IPS-11a (cell line): ENCODE measurements around the gene SCAPER.

ENCODE experiments used
- H3K4me3 ChIP-seq: one replicate; pipeline ENCODE4 v1.5.1; 2013; ENCODE audit warnings: low read depth, low read length, control low read depth

The SCAPER gene

DNA sequence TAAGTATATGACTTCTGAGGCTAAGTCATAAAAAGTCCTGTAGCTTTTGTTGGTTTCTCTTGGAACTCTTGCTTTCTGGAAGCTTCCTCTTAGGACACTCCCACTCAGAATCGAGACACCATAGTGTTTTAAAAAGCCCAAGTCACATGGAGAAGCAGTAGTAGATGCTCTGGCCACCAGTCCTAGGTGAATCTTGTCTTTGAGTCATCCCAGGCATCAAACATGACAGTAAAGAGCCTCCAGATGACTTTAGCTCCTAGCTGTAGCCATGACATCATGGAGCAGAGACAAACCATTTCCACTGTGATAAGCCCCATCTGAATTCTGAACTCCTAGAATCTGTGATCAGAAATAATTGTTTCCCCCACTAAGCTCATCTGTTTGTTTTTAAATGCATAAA is 526.4 kb downstream of the SCAPER start:
- H3K4me3 ChIP-seq = no peak overlapping the region

DNA sequence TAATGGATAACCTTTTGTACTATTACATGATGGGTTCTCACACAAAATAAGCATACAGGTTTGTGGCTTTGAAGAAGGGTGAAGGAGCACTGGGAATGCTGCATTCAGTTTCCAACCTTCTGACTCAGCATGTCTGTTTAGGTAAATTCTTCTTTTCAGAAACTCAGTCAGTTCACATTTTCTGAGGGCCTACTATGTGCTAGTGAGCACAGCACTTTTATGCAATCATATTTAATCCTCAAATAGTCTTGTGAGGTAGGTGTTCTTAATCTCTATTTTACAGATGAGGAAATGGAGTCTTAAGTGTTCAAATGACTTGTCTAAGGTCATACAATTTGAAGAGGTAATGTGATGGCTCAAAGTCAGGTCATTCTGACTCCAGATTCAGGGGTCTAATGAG is 527.4 kb downstream of the SCAPER start:
- H3K4me3 ChIP-seq = no peak overlapping the region

DNA sequence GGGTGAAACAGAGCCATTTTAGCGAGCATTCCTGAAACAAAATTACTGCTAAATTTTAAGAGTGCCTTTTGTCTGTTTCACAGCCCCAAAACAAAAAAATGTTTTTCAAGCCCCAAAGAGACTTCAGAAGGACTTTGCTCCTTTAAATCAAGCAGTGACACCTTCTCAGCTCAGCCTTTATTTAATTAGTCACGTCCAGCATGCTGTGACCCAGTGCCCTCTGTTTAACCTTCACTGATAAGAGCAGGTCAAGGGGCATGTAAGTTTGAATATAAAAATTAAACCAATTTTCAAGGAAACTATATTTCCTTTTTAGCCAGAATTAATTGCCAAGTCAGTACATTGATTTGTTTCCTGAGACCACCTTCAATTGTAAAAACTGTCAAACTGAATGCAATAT is 527.9 kb downstream of the SCAPER start:
- no peak overlapping the region for H3K4me3 ChIP-seq

DNA sequence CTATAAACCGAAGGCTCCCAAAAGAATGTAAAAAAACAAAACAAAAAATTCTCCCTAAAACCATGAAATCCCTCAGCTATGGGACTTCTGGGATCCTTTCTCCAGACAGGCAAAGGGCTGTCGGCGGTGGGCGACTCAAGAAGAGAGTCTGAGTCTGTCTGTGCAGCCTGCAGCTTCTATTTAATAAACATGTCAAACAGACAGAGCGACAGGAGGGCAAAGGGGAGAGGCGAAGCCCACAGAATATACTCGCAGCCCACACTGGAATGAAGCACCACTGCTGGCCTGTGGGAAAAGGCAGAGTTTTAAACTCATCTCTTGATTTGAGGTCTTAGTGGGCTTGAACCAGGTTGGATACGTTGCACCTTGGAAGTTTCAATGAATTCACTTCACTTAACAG is 528.3 kb downstream of the SCAPER start:
- no peak overlapping the region for H3K4me3 ChIP-seq

DNA sequence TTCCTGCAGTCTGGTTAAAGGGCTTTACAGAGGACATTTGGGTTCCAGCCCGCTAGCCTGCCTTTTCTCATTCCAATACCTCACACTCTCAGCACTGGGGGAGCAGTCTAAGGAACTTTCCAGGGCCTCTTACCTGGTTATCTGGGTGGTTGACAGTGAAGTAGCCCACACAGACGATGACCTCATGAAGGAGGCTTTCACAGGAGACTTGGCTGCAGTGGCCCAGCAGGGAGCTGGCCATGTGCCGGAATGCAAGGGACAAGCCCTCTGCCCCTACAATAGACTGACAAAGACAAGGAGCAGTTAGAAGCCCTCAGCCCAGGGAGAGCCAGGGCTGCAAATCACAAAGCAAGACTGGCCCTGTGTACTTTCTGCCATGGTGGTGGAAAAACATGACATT is 529.1 kb downstream of the SCAPER start:
- H3K4me3 ChIP-seq = no peak overlapping the region

DNA sequence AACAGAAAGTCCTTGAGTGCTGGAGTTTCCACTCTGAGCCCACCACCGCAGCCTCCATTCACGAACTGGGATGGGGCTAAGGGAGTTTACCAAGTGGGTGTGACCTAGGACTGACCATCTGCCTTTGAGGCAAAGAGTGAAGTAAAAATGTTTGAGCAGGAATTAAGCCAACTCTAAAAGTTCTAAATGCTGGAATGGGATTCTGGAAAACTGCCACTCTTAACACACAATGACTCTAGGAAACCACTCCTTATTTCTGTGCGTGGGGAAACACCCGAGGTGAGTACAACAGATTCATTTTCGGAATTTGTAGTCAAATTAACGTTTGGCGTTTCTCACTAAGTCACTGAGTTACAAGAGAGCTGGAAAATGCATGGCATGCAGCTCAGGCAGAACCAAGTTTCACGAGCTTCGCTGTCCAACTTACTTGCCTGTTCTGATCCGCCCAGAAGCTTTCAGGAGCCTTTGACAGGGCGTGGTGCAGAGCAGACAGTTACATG is 537.0 kb downstream of the SCAPER start:
- H3K4me3 ChIP-seq = no peak overlapping the region

DNA sequence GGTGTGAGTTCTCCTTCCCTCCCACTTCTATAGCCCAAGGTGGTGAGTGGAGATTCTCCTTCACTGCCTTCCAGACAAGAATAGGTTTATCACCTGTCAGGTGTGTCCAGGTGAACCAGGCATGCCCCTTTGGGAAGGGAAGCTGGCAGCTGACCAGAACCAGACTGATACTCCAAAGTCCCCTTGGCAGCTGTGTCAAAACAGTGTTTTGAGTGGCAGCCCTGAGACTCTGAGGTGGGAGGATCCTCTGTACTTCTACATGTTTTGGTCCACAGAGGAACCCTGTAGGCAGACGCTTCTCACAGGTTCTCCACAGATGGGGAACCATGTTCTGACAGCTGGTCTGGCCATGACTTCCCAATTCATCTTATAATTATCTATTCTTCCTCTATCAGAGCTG is 538.4 kb downstream of the SCAPER start:
- H3K4me3 ChIP-seq = no peak overlapping the region

DNA sequence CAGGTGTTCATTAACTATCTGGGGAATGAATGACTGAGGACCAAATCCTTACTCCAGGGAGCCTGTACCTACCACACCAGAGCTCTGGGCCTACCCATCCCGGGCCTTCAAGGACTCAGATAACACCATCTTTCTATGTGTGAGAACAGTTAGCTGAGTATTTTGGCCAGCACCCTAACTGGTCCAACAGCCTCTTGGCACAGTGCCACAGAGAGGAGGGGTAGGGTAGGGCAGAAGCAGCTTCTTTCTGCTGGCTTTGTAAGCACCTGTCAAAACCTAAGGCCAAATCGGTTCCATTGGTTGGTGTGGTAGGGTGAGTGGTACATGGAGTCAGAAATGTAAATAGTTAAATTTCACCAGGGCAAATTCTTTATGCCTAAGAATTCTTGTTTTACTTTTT is 541.9 kb downstream of the SCAPER start:
- H3K4me3 ChIP-seq = no peak overlapping the region

DNA sequence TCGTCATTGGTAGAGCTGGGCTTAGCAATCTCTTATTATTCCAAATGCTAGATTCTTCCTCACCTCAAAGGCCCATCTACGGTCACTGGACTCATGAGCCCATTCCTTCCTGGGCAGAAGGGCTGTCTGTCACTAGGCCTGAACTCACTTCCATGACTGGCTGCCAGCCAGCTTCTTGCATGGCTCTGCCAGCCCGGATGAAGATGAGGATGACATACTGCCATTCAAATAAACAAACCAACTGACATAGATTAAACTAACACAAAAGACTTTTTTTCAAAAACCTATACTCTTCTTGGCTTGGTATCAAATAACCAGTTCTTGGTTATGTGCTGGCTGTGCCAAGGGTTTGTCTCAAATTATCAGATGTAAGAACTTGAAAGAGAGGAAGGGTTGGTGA is 544.7 kb downstream of the SCAPER start:
- H3K4me3 ChIP-seq = no peak overlapping the region

DNA sequence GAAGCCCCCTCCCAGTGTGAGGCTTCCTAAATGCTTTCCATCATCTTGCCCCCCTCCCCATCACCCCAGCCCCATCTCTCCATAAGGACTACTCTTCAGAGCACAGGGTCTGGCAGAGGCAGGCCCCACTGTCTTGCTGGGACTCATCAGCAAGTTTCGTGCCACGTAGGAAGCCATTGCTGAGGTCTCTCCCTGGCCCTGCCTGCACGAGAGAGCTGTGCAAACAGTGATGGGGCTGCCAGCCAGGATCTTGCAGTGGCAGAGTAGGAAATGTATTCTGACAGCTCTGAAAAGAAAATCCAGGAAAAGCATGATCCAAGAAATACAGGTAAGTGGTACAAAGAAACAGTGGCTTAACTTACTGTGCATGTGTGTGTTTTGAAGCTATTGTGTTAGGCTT is 546.0 kb downstream of the SCAPER start:
- no peak overlapping the region for H3K4me3 ChIP-seq

DNA sequence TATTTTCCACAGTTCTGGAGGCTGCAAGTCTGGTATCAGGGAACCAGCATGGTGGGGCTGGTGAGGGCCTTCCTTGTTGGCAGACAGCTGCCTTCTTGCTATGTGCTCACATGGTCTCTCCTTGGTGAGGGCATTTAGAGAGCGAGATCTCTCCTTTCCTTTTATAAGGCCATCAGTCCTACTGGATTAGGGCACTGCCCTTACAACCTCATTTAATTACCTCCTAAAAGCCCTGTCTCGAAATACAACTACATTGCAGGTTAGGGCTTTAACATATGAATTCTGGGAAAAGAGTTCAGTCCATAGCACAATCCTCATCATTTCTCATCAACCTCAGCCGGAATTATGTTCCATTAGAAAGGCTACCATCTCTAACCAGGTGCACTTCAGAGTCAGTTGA is 546.7 kb downstream of the SCAPER start:
- H3K4me3 ChIP-seq = no peak overlapping the region

DNA sequence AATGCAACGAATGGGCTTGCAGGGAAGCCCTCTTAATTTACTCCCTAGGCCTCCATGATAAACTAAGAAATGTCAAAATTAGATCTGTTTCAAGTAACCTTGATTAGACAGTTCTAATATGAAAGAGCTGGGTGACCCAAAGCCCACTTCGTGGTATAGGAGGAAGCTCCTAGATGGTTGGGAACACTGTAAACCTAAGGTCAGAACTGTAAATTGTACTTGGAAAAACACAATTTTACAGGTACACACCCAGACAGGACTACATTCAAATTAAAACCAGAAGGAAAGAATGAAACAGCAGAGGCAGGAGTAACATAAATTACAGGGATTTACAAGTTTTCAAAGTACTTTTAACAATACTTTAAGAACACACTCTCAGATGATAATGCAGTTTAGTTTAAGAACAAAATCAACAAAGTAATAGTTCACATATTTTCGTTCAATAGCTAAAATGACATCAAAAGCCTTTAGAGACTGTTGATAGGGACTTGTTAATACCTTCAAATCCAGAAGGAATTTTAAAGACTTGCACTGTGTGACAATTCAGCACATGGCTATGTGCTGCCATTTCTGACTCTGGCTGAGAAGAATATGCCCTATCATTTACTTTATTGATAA is 550.2 kb downstream of the SCAPER start:
- no peak overlapping the region for H3K4me3 ChIP-seq

DNA sequence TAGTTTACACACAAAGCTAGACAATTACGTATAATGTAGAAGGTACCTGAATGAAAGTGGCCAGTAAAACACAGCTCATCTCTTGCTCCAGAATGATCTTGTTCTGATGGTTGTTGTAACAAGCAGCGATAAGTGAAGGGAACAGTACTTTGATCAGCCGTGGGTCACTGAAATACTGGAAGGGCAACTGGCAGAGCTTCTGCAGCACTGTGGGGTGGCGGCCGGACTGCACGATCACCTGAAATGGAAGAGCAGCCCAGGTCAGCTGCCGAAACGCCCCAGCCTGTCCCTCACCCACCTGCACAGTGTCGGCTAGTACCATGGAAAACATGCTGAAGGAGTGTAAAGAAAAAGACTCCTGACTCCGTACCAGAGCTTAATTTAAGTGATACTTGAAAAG is 551.2 kb downstream of the SCAPER start:
- no peak overlapping the region for H3K4me3 ChIP-seq

DNA sequence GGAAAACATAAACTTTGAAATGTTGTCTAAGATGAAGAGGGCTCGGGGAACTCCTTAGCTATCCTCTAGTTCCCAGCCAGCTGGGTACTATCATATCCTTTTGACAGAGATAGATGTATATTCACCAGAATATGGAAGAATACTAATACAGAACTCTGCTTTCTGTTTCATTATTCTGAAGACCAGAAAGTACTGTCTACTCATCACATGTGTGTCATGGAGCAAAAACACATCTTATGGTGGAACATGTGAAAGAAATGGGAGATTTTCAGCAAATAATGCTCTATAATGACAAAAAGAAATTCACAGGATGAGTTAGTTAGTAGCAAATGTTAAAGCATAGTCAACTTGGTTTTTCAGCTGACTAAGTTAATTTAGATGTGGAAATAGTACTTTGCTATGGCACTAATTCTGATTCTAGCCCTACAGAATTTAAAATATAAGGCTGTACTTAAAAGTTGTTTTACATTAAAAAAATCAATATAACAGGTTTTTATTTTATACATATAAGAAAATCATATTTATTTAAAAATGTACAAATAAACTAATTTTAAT is 552.0 kb downstream of the SCAPER start:
- H3K4me3 ChIP-seq = no peak overlapping the region

DNA sequence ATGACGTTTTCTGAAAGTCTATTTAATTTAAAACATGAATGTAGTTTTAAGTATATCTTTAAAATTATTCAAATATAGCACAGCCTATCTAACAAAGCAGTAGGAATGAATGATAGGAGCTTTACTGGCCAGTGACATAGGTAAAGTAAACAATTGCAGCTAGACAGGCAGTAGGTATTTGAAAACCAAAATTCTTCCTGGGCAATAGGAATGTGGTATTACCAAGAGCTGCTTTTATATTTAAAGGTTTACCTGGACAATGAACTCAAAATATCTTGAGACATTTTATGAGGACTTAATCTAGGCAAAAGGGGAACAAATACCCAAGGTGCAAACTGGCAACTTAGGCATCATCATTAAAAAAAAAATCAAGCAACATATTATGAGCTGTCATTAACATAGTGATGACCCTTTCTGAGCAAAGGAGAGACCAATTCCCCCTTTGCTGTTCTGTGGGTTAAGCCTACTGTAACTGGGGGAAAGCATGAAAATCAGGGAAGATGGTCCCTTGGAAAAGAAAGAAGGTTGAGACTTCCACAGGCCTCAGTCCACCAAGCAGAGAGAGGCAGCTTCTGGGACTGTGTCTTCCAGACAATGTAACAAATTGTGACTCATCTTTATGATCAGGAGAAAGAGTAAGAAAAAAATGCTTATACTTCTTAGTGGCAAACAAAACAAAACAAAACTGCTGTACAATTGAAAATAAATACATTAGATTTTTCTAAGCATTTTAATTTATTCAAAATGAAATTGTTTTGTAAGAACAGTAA is 555.7 kb downstream of the SCAPER start:
- H3K4me3 ChIP-seq = no peak overlapping the region

DNA sequence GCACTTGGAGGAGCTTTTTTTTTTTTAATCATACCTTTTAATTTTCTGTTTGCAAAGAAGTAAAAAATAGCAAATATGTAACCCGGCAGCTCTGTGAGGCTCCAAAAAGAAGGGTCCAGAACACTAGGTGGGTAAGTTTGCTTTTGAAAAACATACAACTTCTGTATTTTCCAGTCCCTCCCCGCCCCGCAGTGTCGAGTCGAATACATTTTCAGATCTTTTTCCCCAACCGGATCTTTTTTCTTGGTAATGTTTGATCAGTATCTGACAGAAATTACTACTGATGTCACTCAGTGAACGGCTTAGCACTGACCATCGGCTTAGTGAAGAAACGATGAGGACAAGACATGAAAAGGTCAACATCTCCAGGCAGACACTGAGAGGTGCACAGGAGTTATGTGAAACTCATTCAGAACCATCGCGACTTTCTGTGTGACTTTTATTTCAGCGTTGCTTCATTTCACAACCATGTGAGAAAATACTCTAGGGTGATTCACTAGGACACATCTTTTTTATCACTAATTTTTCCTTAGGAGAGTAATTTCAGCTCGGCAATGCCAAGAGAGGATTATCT is 557.6 kb downstream of the SCAPER start:
- H3K4me3 ChIP-seq = peak overlapping the region; percentile 43

DNA sequence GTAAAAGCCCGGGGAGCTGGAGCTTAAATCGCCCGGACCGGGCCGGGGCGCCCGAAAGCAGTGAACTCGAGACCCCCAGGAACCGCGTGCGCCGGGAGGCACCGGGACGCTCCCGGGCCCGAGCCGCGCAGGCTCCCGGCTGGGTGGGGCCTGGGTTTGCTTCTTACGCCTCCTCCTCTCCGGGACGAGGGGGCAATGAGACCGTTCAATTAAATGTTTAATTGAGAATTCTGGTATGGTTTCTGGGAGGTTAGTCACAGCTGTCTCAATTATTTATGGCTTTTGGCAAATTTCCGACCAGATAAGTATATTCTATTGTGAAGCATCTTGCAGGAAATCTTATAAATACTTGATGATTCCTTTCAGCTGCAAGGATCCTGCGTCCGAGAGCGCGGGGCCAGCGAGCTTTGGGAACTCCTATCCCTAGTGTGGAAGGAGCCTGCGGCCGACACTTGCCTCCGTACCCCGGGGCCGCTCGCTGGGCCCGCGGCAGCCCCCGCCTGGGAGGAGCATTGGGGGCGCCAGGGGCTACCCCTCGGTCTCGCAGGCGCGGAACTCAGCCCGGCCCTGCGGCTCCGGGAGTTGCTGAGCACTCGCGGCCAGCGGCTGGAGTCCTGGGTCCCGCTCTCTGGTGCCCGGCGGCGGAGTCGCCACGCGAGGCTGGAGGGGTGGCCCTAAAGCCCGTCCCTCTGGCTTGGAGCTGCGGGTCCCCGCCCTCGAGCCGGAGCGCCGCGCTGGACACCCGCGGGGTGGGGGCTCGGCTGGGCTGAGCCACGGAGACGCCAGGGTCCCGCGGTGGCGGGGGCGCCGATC is 558.3 kb downstream of the SCAPER start:
- H3K4me3 ChIP-seq = peak overlapping the region; percentile 43

DNA sequence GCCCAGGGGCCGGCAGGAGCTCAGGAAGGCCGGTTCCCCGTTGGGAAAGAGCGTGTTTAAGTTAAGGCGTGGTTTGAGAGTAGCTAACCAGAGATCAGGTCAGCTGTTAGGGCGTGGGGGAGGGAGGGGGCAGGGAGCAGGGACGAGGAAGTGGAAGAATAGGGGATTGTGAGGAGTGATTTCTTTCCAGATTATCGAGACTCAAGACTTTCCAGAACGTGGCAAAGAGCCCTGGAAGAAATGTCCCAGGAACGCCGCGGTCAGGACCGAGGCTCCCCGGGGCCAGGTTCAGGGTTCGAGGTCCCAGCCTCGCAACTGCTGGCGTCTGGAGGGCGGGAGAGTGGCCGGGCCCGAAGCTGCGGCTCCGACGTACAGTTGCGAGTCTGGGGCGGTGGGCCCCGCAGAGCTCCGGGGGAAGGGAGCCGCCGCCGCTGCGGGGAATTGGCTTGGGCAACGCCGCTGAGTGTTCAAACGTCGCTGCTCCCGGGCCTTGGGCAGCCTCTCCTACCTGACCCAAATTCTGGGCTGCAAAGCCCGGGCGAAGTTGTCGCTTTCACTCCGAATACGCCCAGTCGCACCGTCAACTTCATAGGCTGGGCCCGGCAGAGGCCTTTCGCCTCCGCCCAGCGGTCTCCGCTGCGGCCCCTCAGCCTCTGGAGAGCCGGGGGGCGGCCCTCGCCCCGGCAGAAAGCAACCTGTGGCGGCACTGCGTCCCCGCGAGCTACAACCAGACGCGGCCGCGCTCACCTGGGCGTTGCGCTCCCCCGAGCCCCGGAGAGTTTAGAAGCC is 559.1 kb downstream of the SCAPER start:
- peak overlapping the region; percentile 43 for H3K4me3 ChIP-seq

DNA sequence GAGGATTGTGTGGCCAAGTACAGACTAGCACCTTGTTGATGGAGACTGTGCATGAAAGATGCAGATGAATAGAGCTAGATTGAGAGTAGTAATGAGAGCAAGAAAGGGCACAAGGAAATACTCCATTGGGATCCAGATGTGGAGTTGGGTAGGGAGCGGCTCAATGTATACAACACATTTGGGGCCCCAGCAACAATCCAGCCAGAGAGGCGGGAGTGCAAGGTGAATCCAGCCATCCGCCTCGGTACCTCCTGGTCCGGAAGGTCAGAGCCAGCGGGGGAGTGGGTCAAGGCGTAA is 559.6 kb downstream of the SCAPER start:
- peak overlapping the region; percentile 43 for H3K4me3 ChIP-seq

DNA sequence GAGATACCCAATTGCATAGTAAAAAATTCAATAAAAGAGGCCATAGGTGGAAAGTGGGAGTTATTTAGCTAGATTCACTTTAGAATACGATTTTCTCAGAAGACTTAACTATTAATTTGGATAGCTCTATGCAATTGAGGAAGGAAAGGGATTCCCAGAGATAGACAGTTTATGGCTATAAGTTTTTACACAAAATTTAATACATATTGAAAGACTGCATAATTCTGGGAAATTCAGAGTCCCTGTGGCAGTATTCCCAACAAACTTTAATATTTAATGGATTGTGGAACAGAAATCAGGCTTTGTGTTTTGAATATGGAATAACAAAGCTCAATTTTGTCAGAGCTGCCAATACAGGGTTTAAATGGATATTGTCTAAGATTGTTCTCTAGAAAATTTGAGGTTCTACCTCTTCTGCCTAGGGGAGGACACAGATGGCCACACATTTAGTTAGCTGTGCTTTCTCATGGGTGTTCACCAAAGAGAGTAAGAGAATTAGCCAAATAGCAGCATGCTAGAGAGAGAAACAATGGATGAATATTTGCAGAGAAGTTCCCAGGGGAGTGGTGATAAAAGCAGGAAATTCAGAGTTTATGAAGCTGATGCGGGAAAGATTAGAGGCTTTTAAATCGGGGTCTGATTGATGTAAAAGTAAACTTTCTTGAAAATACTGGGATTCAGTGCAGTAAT is 560.1 kb downstream of the SCAPER start:
- H3K4me3 ChIP-seq = no peak overlapping the region
